GM23338 (cell line): ENCODE data around the gene DCAKD. TPM values are rescaled to one million over a fixed set of nuclear protein-coding genes. Genes with fewer than 3 reads are reported as not detected.

Experiments
- ATAC-seq: fragments of 200-7000 bp; cut with Tn5 transposase; 3 replicates; pipeline ENCODE4 v1.9.1; 2020
- DNase-seq: peaks from one replicate; pipeline ENCODE4 v3.0.0-alpha.2; 2015; ENCODE audit warnings: low spot score
- H2AFZ ChIP-seq: fragments of 200-600 bp; sonication (generic); 2 replicates; pipeline ENCODE4 v1.8.0; 2016; ENCODE audit warnings: antibody characterized with exemption, mild to moderate bottlenecking, moderate library complexity
- H3F3A ChIP-seq: fragments of 200-600 bp; sonication (generic); replicated peaks from 2 replicates; pipeline ENCODE4 v1.8.0; 2017; ENCODE audit warnings: antibody characterized with exemption, mixed run types, low read depth
- H3K27ac ChIP-seq: fragments of 200-600 bp; sonication (generic); 2 replicates; pipeline ENCODE4 v1.6.1; 2016; ENCODE audit warnings: low read depth
- H3K27me3 ChIP-seq: fragments of 200-600 bp; sonication (generic); 2 replicates; pipeline ENCODE4 v1.8.0; 2016; ENCODE audit warnings: mild to moderate bottlenecking, mixed run types, moderate library complexity; ENCODE audit not compliant: insufficient read depth
- H3K36me3 ChIP-seq: fragments of 200-600 bp; sonication (generic); 2 replicates; pipeline ENCODE4 v1.8.0; 2016; ENCODE audit warnings: mild to moderate bottlenecking; ENCODE audit not compliant: insufficient read depth
- H3K4me1 ChIP-seq: fragments of 200-600 bp; sonication (generic); 2 replicates; pipeline ENCODE4 v1.8.0; 2016; ENCODE audit warnings: mild to moderate bottlenecking, moderate library complexity; ENCODE audit not compliant: insufficient read depth
- H3K4me2 ChIP-seq: fragments of 200-600 bp; sonication (generic); 2 replicates; pipeline ENCODE4 v1.7.1; 2017; ENCODE audit warnings: mixed run types
- H3K4me3 ChIP-seq: fragments of 200-600 bp; sonication (generic); 2 replicates; pipeline ENCODE4 v1.6.1; 2016; ENCODE audit warnings: mixed run types
- H3K79me2 ChIP-seq: fragments of 200-600 bp; sonication (generic); replicated peaks from 2 replicates; pipeline ENCODE4 v1.8.0; 2017; ENCODE audit warnings: mild to moderate bottlenecking; ENCODE audit not compliant: insufficient read depth
- H3K9me2 ChIP-seq: fragments of 200-600 bp; sonication (generic); 2 replicates; pipeline ENCODE4 v1.8.0; 2017; ENCODE audit not compliant: insufficient read depth
- H4K20me1 ChIP-seq: fragments of 200-600 bp; sonication (generic); replicated peaks from 2 replicates; pipeline ENCODE4 v1.8.0; 2017; ENCODE audit warnings: mild to moderate bottlenecking; ENCODE audit not compliant: insufficient read depth
- H3K27ac Mint-ChIP-seq: 2 replicates; pipeline ENCODE4 v1.8.0; 2020; ENCODE audit warnings: inconsistent platforms, mild to moderate bottlenecking, moderate library complexity, mixed read lengths
- H3K27me3 Mint-ChIP-seq: 3 replicates; pipeline ENCODE4 v1.8.0; 2022; ENCODE audit warnings: low read depth, mild to moderate bottlenecking, moderate library complexity, mixed read lengths, inconsistent platforms; ENCODE audit not compliant: insufficient read depth, poor library complexity
- H3K36me3 Mint-ChIP-seq: 3 replicates; pipeline ENCODE4 v1.8.0; 2021; ENCODE audit warnings: low read depth, mild to moderate bottlenecking, inconsistent platforms, moderate library complexity, mixed read lengths
- H3K4me1 Mint-ChIP-seq: 3 replicates; pipeline ENCODE4 v1.8.0; 2020; ENCODE audit warnings: mild to moderate bottlenecking, inconsistent platforms, mixed read lengths
- H3K4me3 Mint-ChIP-seq: 3 replicates; pipeline ENCODE4 v1.8.0; 2021; ENCODE audit warnings: moderate library complexity, mild to moderate bottlenecking, inconsistent platforms, mixed read lengths
- H3K9me3 Mint-ChIP-seq: 3 replicates; pipeline ENCODE4 v1.8.0; 2020; ENCODE audit warnings: moderate library complexity, mild to moderate bottlenecking, inconsistent platforms, mixed read lengths
- EZH2 ChIP-seq: fragments of 200-600 bp; sonication (generic); IDR thresholded peaks from one replicate; pipeline ENCODE4 v1.8.0; 2017; ENCODE audit warnings: antibody characterized with exemption, mild to moderate bottlenecking, low read depth; ENCODE audit not compliant: unreplicated experiment
- EZH2phosphoT487 ChIP-seq: fragments of 200-600 bp; sonication (generic); IDR thresholded peaks from one replicate; pipeline ENCODE4 v1.8.1; 2018; ENCODE audit warnings: antibody characterized with exemption; ENCODE audit not compliant: unreplicated experiment
- NANOG ChIP-seq: IDR thresholded peaks from 2 replicates; pipeline ENCODE4 v1.6.1; 2016; ENCODE audit warnings: antibody characterized with exemption, borderline replicate concordance
- REST ChIP-seq: IDR thresholded peaks from one replicate; pipeline ENCODE4 v1.6.1; 2018; ENCODE audit warnings: antibody characterized with exemption; ENCODE audit not compliant: unreplicated experiment
- STAT1 ChIP-seq: IDR thresholded peaks from one replicate; pipeline ENCODE4 v1.6.1; 2016; ENCODE audit warnings: antibody characterized with exemption; ENCODE audit not compliant: unreplicated experiment
- ZNF114 ChIP-seq: fragments of 250-450 bp; sonication (Bioruptor Pico); IDR thresholded peaks from 2 replicates; pipeline ENCODE4 v1.5.0; 2020; ENCODE audit warnings: mild to moderate bottlenecking, moderate library complexity
- ZNF331 ChIP-seq: fragments of 250-450 bp; sonication (Bioruptor Pico); IDR thresholded peaks from 2 replicates; pipeline ENCODE4 v1.5.0; 2020; ENCODE audit warnings: low read depth, mild to moderate bottlenecking, moderate library complexity
- ZNF462 ChIP-seq: fragments of 250-450 bp; sonication (Bioruptor Pico); IDR thresholded peaks from 2 replicates; pipeline ENCODE4 v1.5.0; 2020; ENCODE audit warnings: mild to moderate bottlenecking, moderate library complexity
- polyA plus RNA-seq: library from polyadenylated mRNA; unstranded; fragments of >200 nt; fragmentation: Nextera tagmentation; extraction: Ambion mirVana; gene quantifications from 2 replicates; pipeline ENCODE4 v1.2.1, GENCODE V29; 2016
- total RNA-seq: library from RNA; depleted of rRNA; stranded (reverse); fragments of >200 nt; shearing (Covaris generic); gene quantifications from 2 replicates; pipeline ENCODE4 v1.2.3, GENCODE V29; 2014

Gene DCAKD
- total and polyA plus RNA-seq, 2 experiments from 2014 or later: 23.7 to 57.2 TPM

GRCh38 chr17:45070001-45070400 lies 18.6 kb upstream of the DCAKD start:
- Mint-ChIP-seq H3K9me3 (no peaks in the 10 kb centered on the region), H3K4me1 (peaks cover 4% of the 10 kb centered on the region; the same call in 2 of the 3 replicates), H3K27ac (no peak overlapping the region), H3K4me3 (no peak overlapping the region), H3K36me3 (peaks cover 50% of the 10 kb centered on the region), H3K27me3 (peaks cover 5% of the 10 kb centered on the region)
- Histone ChIP-seq H3K36me3 (0 out of 2 replicates have a peak, but pooled peaks cover 9% of the 10 kb centered on the region), H3K4me3 (no peak overlapping the region), H3K9me2 (no peaks in the 10 kb centered on the region), H3K4me1 (no peaks in the 10 kb centered on the region), H3K27ac (no peak overlapping the region), H3K27me3 (no peaks in the 10 kb centered on the region), H3K79me2 (peaks cover 98% of the 10 kb centered on the region), H3K4me2 (no peak overlapping the region), H2AFZ (no peak overlapping the region), H3F3A (0 out of 2 replicates have a peak, but pooled peaks cover 4% of the 10 kb centered on the region), H4K20me1 (peaks cover 25% of the 10 kb centered on the region)
- no peak for TF ChIP-seq EZH2phosphoT487
- TF ChIP-seq ZNF462 (CRISPR knock-in tag): no peak
- TF ChIP-seq NANOG: no peak
- no peak for TF ChIP-seq EZH2
- TF ChIP-seq STAT1: no peak
- TF ChIP-seq ZNF114 (CRISPR knock-in tag): no peak
- no peak for TF ChIP-seq REST
- no peak for TF ChIP-seq ZNF331 (CRISPR knock-in tag)
- no peak for ATAC-seq
- no peak for DNase-seq
